ENCODE data around the gene LMAN1L.
"Not testable (repeated sequence)": the region's sequence is repeated elsewhere in the genome, so short reads cannot be mapped to it uniquely, and the experiment has no call there.

- not testable (repeated sequence) for TF ChIP-seq CTCF, POLR2AphosphoS5, POLR2A (IDR thresholded peaks at IDR 0.05)
Measured at GRCh38 chr15:74786081-74786480, 26.6 kb upstream of the LMAN1L start.
